SU-DHL-6 (cell line): ENCODE results near the gene FAM107B.

Experiments used
- H2AFZ ChIP-seq: fragments of 200-600 bp; sonication (generic); 2 replicates; pipeline ENCODE4 v1.6.1; 2014; ENCODE audit warnings: low read depth, mild to moderate bottlenecking, moderate library complexity, mixed read lengths, antibody characterized with exemption, low read length; ENCODE audit not compliant: severe bottlenecking
- H3F3A ChIP-seq: fragments of 200-600 bp; shearing (Covaris generic); 2 replicates; pipeline ENCODE4 v1.6.0; 2016; ENCODE audit warnings: antibody characterized with exemption, mild to moderate bottlenecking; ENCODE audit not compliant: insufficient read depth
- H3K27ac ChIP-seq: fragments of 200-600 bp; sonication (generic); 2 replicates; pipeline ENCODE4 v1.5.1; 2016; ENCODE audit warnings: low read depth, mild to moderate bottlenecking, low read length, moderate library complexity, mixed read lengths
- H3K27me3 ChIP-seq: fragments of 200-600 bp; sonication (generic), shearing (Covaris generic); 2 replicates; pipeline ENCODE4 v1.6.0; 2014; ENCODE audit warnings: mild to moderate bottlenecking, low read length
- H3K36me3 ChIP-seq: fragments of 200-600 bp; sonication (generic); 2 replicates; pipeline ENCODE4 v1.6.1; 2014; ENCODE audit warnings: mild to moderate bottlenecking, low read length, mixed read lengths
- H3K4me2 ChIP-seq: fragments of 300-600, 200-600 bp; shearing (Covaris generic), sonication (generic); 2 replicates; pipeline ENCODE4 v1.6.0; 2014; ENCODE audit warnings: low read length, low read depth, mild to moderate bottlenecking; ENCODE audit not compliant: poor library complexity, severe bottlenecking
- H3K4me3 ChIP-seq: fragments of 200-600 bp; sonication (generic); 2 replicates; pipeline ENCODE4 v1.5.1; 2014; ENCODE audit warnings: antibody characterized with exemption, low read length, mild to moderate bottlenecking, mixed read lengths; ENCODE audit not compliant: insufficient read depth, poor library complexity, severe bottlenecking
- H3K79me2 ChIP-seq: fragments of 200-600 bp; sonication (generic); 2 replicates; pipeline ENCODE4 v1.6.1; 2014; ENCODE audit warnings: mild to moderate bottlenecking, low read length, moderate library complexity; ENCODE audit not compliant: insufficient read depth
- H3K9ac ChIP-seq: fragments of 200-600 bp; sonication (generic); 2 replicates; pipeline ENCODE4 v1.7.0; 2014; ENCODE audit warnings: mild to moderate bottlenecking, low read length
- H3K9me2 ChIP-seq: fragments of 200-600 bp; sonication (generic); replicated peaks from 2 replicates; pipeline ENCODE4 v1.6.1; 2014; ENCODE audit warnings: low read length; ENCODE audit not compliant: insufficient read depth
- H3K9me3 ChIP-seq: fragments of 200-600 bp; sonication (generic); 2 replicates; pipeline ENCODE4 v1.6.1; 2014; ENCODE audit warnings: low read length, mixed read lengths; ENCODE audit not compliant: insufficient read depth
- H4K20me1 ChIP-seq: fragments of 200-600 bp; sonication (generic); 2 replicates; pipeline ENCODE4 v1.6.1; 2014; ENCODE audit warnings: low read depth, mild to moderate bottlenecking, antibody characterized with exemption, low read length, moderate library complexity, mixed read lengths
- EZH2phosphoT487 ChIP-seq: fragments of 200-600 bp; sonication (generic), shearing (Covaris generic); conservative IDR thresholded peaks from 2 replicates; pipeline ENCODE4 v1.6.1; 2018; ENCODE audit warnings: mild to moderate bottlenecking, antibody characterized with exemption, low read length, moderate library complexity, mixed read lengths
- TF ChIP-seq, protein P1 (sequence below): fragments of 200-600 bp; sonication (generic); IDR thresholded peaks from one replicate; pipeline ENCODE4 v1.5.1; 2017; ENCODE audit warnings: antibody characterized with exemption, mild to moderate bottlenecking, low read length, moderate library complexity; ENCODE audit not compliant: insufficient read depth, poor library complexity, severe bottlenecking

Gene FAM107B

DNA sequence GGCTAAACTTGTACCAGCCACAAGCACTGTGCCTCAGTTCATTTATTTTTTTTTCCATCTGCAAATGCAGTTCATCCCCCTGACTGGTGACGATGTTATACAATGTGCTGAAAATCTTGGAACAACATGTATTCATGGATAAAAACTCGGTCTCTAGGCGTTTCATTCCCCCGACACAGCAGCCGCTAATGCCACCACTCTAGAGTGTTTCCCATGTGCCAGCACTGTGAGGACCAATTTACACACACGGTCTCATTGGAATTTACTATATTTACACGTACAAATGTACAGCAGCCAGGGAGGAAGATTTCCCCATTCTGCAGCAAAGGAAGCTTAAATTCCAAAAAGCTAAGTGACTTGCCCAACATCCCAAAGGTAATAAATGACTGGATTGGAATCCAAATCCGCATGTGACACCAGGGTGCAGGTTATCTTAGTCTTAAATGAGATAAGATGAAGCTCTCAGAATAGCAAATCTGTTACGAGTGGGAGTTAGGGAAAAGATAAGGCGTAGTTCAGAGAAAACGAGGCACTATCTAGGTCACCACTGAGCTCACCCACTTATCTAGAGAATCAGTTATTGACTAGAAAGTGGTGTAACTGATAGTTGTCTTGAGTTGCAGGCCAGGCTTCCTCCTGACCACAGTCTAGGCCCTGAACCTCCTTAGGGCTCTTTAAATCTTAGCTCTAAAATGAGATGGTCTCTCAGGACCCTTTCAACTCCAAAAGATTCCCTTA is 36.7 kb downstream of the FAM107B start:
- Histone ChIP-seq H3K9me3 (no peaks in the 10 kb centered on the region), H2AFZ (no peak overlapping the region), H3K4me2 (no peak overlapping the region), H3K36me3 (no peaks in the 10 kb centered on the region), H3K9me2 (no peaks in the 10 kb centered on the region), H3K9ac (no peak overlapping the region), H3K4me3 (no peak overlapping the region), H3K27me3 (no peaks in the 10 kb centered on the region), H4K20me1 (no peaks in the 10 kb centered on the region), H3F3A (no peaks in the 10 kb centered on the region), H3K79me2 (no peaks in the 10 kb centered on the region), H3K27ac (no peak overlapping the region)
- TF ChIP-seq EZH2phosphoT487 = no peak
- TF ChIP-seq, protein P1, sequence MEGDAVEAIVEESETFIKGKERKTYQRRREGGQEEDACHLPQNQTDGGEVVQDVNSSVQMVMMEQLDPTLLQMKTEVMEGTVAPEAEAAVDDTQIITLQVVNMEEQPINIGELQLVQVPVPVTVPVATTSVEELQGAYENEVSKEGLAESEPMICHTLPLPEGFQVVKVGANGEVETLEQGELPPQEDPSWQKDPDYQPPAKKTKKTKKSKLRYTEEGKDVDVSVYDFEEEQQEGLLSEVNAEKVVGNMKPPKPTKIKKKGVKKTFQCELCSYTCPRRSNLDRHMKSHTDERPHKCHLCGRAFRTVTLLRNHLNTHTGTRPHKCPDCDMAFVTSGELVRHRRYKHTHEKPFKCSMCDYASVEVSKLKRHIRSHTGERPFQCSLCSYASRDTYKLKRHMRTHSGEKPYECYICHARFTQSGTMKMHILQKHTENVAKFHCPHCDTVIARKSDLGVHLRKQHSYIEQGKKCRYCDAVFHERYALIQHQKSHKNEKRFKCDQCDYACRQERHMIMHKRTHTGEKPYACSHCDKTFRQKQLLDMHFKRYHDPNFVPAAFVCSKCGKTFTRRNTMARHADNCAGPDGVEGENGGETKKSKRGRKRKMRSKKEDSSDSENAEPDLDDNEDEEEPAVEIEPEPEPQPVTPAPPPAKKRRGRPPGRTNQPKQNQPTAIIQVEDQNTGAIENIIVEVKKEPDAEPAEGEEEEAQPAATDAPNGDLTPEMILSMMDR = no peak

- Histone ChIP-seq H3K27me3 (no peaks in the 10 kb centered on the region), H3K79me2 (no peaks in the 10 kb centered on the region), H3K27ac (no peak overlapping the region), H3K36me3 (no peaks in the 10 kb centered on the region), H3K4me3 (no peak overlapping the region), H4K20me1 (no peaks in the 10 kb centered on the region), H3K9me3 (no peaks in the 10 kb centered on the region), H3K9ac (peak overlapping the region; percentile 12; the same call in 1 of the 2 replicates), H3K9me2 (no peaks in the 10 kb centered on the region), H2AFZ (peak overlapping the region; percentile 30), H3K4me2 (peak overlapping the region; percentile 11), H3F3A (no peaks in the 10 kb centered on the region)
- TF ChIP-seq, protein P1 = no peak
- TF ChIP-seq EZH2phosphoT487 = no peak
Observed at GRCh38 chr10:14736600-14737081, 38.1 kb downstream of the FAM107B start.

GRCh38 chr10:14736043-14736442 is 38.7 kb downstream of the FAM107B start:
- TF ChIP-seq, protein P1 = no peak
- TF ChIP-seq EZH2phosphoT487 = no peak
- no peaks in the 10 kb centered on the region for H3K9me3 ChIP-seq
- H4K20me1 ChIP-seq = no peaks in the 10 kb centered on the region
- no peaks in the 10 kb centered on the region for H3K9me2 ChIP-seq
- H3K27me3 ChIP-seq = no peaks in the 10 kb centered on the region
- H2AFZ ChIP-seq = peak overlapping the region; percentile 30
- H3K79me2 ChIP-seq = no peaks in the 10 kb centered on the region
- no peaks in the 10 kb centered on the region for H3F3A ChIP-seq
- no peak overlapping the region for H3K4me2 ChIP-seq
- no peak overlapping the region for H3K4me3 ChIP-seq
- H3K36me3 ChIP-seq = no peaks in the 10 kb centered on the region
- H3K27ac ChIP-seq = no peak overlapping the region
- H3K9ac ChIP-seq = no peak overlapping the region
